HT1080 (cell line): ENCODE data around the gene RB1. TPM values are rescaled to one million over a fixed set of nuclear protein-coding genes. Genes with fewer than 3 reads are reported as not detected.
"Not testable (repeated sequence)": the region's sequence is repeated elsewhere in the genome, so short reads cannot be mapped to it uniquely, and the experiment has no call there.

Experiments
- DNase-seq: peaks from one replicate; pipeline ENCODE4 v3.0.0-alpha.2; 2015; ENCODE audit warnings: low read depth
- total RNA-seq: library from RNA; depleted of rRNA; stranded (reverse); fragments of >200 nt; shearing (Covaris generic); gene quantifications from 2 replicates; pipeline ENCODE4 v1.2.3, GENCODE V29; 2014

Gene RB1
- total RNA-seq, 1 experiment from 2014 or later = 47.4 TPM

GRCh38 chr13:48297131-48297786 lies 6.3 kb upstream of the RB1 start:
- DNase-seq = no peak

- DNase-seq = no peak
Observed at GRCh38 chr13:48299591-48299990, 4.0 kb upstream of the RB1 start.

GRCh38 chr13:48302871-48303358 lies 636 bp upstream of the RB1 start:
- no peak for DNase-seq

GRCh38 chr13:48304143-48304876 lies 759 bp downstream of the RB1 start:
- peak; percentile 37 for DNase-seq

- no peak for DNase-seq
Observed at GRCh38 chr13:48311223-48311622, 7.7 kb downstream of the RB1 start.

GRCh38 chr13:48315969-48316650 lies 12.6 kb downstream of the RB1 start:
- DNase-seq = no peak

- DNase-seq = no peak
Observed at GRCh38 chr13:48316826-48317510, 13.4 kb downstream of the RB1 start.

- no peak for DNase-seq
Observed at GRCh38 chr13:48317511-48318376, 14.2 kb downstream of the RB1 start.

- no peak for DNase-seq
Observed at GRCh38 chr13:48318377-48318811, 14.8 kb downstream of the RB1 start.

- no peak for DNase-seq
Observed at GRCh38 chr13:48318821-48319511, 15.4 kb downstream of the RB1 start.

GRCh38 chr13:48319531-48320398 lies 16.2 kb downstream of the RB1 start:
- DNase-seq = no peak

- DNase-seq = no peak
Observed at GRCh38 chr13:48320399-48320790, 16.8 kb downstream of the RB1 start.

- DNase-seq = no peak
Observed at GRCh38 chr13:48320891-48321510, 17.4 kb downstream of the RB1 start.

- DNase-seq = no peak
Observed at GRCh38 chr13:48322294-48322693, 18.7 kb downstream of the RB1 start.

GRCh38 chr13:48333976-48334375 lies 30.4 kb downstream of the RB1 start:
- DNase-seq = no peak

- DNase-seq = no peak
Observed at GRCh38 chr13:48334534-48335127, 31.1 kb downstream of the RB1 start.

- DNase-seq = not testable (repeated sequence)
Observed at GRCh38 chr13:48339198-48339597, 35.6 kb downstream of the RB1 start.

- no peak for DNase-seq
Observed at GRCh38 chr13:48344264-48344663, 40.7 kb downstream of the RB1 start.
